ENCODE measurements around the gene RERE. TPM values are rescaled to one million over a fixed set of nuclear protein-coding genes. Genes with fewer than 3 reads are reported as not detected.

Gene RERE
- total RNA-seq, 1 donor from 2014 or later, result 114 TPM

DNA sequence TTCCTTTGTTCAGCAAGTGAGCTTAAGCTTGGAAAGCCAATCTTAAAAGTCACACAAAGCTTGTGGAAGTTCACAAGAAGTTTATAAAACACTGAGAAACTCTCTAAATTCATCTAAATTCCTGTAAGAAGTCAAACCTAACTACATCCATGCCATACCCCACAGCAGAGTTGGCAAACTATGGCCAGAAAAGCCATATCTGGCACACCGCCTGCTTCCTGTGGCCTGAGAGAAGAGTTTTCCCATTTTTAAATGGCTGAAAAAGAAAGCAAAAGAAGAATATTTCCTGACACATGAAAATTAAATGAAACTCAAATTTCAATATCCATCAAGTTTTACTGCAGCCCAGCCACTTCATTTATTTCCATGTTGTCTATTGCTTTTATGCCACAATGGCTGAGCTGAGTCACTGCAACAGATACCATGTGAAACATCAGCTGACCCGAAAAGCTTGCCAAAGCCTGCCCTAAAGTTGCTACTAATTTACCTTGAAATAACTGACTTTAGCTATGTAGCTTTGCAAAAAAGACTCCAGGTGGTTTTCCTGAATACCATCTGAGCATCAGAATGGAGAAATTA lies 262.4 kb downstream of the RERE start:
- intact Hi-C loops (cut with DNase I), result no loop called here
- ATAC-seq (ENCODE audit: poor library complexity) (no peak), DNase-seq (no peak)

DNA sequence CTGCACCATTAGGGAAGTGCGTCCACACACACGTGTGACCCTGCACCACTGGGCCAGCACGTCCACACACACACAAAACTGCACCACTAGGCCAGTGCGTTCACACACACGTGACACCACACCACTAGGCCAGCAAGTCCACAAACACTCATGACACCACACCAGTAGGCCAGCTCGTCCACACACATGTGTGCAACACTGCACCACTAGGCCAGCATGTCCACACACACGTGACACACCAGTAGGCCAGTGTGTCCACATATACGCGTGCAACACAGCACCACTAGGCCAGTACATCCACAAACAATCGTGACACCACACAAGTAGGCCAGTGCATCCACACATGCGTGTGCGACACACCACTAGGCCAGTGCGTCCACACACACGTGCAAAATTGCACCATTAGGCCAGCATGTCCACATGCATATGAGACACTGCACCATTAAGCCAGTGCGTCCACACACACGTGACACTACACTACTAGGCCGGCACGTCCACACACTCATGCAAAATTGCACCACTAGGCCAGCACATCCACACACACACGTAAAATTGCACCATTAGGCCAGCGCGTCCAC lies 264.5 kb downstream of the RERE start:
- ATAC-seq (ENCODE audit: poor library complexity), result no peak
- intact Hi-C loops (cut with DNase I), result no loop called here
- no peak for DNase-seq

DNA sequence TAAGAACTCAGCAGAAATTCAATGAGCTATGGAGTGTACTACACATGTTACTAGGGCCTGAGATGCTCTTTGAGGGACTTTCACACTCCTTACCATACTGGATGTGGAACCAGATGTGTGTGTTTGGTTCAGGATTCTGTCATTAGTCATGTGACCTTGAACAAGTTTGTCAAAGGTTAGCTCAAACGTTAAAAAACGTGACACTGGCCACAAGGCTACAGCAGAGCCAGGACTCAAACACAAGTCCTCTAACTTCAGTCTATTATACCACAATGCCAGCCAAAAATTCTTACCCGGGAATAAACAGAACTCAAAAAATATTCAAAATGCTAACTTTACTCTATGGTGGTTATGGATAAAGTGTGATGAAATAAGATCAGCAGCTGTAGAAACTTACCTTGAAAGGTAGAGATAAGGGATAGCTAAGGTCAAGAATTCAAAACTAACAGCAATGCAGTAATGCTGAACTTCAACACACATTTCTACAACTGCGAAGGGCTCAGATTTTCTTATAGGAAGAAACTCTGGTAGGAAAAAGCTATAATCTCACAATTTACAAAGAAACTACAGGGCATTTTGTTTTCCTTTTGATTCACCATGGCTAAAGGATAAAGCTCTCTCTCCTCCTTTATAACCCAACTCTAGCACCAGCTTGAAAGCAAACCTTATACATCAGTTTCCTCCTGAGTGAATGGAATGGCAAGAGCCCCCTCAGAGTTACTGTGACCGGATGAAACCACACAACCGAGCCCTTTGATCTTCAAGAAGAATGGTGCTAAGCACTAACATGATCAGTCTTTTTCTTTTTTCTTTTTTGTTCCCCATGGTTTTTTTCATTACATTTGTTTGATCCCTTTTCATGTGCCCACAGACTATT lies 265.6 kb downstream of the RERE start:
- DNase-seq (no peak), ATAC-seq (ENCODE audit: poor library complexity) (no peak)
- intact Hi-C loops (cut with DNase I), result no loop called here

DNA sequence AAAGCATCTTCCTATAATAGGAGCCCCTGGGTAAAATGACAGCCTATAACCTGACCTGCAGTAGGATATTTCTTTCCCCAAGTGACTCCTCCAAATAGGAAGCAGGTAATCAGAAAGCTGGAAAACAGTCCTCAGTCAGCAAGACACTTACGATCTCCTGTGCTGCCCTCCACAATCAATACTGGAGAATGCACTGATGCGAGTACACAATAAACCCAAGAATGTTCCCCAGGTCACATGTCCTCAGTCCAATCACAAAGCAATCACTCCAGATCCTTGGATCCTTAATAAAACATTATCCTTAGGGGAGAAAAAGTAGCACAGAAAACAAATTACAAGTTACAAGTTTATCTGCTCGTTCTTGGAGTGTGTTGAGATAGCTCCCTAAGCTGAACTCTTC lies 266.4 kb downstream of the RERE start:
- DNase-seq (no peak), ATAC-seq (ENCODE audit: poor library complexity) (no peak)
- intact Hi-C loops (cut with DNase I), result no loop called here

DNA sequence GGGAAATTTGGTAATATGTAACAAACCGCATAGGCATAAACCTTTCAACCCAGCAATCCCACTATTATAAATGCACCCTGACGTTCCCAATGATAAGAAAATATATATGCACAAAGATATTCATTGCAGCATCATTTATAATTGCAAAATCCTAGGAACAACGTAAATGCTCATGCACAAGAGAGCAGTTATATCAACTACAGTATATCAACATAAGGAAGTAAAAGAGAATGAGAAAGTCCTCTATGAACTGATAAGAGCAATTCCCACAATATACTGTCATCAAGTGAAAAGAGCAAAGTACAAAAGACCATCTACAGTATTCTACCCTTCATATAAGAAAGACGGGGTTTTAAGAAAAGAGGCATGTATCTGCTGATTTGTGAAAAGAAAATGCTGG lies 269.6 kb downstream of the RERE start:
- ATAC-seq (ENCODE audit: poor library complexity) (no peak), DNase-seq (no peak)
- intact Hi-C loops (cut with DNase I), result no loop called here

DNA sequence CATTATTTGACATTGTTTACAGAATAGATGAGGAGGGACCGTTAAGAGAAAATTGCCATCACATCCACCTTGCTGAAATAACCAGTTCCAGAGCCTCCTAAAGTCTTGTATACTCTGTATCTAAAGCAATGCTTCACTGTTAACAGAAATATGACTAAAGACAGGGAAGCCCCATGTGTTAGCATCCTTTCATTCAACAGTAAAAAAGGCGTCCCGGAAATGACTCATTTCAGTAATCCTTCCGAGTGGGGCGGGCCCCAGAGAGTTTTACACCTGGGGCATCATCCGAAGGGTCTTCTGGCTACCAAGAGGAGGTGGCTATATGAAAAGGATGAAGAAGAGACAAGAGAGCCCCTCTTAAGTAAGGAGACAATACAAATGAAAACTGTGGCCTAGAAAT lies 272.4 kb downstream of the RERE start:
- no peak for DNase-seq
- ATAC-seq (ENCODE audit: poor library complexity), result no peak
- intact Hi-C loops (cut with DNase I), result no loop called here

DNA sequence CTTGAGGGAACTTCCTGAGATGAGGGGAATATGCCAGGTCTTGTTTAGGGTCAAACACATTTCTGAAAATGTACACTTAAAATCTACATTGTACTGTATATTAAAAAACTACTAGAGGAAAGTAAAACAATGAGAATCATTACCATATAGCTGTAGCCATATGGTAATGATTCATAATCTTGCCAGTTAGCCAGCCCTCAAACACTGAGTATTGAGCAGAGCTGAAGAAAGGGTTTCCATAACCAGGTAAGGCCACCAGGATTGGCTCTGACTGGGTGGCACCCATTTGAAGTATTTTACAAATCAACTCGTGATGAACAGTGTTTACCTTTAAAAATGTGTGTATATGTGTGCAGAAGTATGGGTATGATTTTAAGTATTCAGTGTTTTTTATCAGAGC lies 272.8 kb downstream of the RERE start:
- intact Hi-C loops (cut with DNase I), result no loop called here
- ATAC-seq (ENCODE audit: poor library complexity) (no peak), DNase-seq (no peak)

DNA sequence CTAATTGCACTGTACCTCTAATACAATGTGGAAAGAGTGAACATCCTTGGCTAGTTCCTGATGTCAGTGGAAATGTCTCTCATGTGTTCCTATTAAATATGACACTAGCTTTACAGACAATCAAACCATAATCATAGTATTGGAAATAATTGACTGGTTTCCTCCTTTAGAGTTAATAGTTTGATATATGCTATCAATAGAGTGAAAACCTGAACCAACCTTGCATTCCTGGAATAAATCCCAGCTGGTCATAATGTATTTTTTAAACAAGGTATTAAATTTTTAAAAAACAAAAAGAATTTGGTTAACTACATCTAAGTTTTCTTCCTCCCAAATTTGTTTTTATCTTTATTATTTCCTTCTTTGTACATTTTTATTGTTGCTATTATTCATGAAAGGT lies 273.5 kb downstream of the RERE start:
- no peak for DNase-seq
- no peak for ATAC-seq (ENCODE audit: poor library complexity)
- intact Hi-C loops (cut with DNase I), result no loop called here

DNA sequence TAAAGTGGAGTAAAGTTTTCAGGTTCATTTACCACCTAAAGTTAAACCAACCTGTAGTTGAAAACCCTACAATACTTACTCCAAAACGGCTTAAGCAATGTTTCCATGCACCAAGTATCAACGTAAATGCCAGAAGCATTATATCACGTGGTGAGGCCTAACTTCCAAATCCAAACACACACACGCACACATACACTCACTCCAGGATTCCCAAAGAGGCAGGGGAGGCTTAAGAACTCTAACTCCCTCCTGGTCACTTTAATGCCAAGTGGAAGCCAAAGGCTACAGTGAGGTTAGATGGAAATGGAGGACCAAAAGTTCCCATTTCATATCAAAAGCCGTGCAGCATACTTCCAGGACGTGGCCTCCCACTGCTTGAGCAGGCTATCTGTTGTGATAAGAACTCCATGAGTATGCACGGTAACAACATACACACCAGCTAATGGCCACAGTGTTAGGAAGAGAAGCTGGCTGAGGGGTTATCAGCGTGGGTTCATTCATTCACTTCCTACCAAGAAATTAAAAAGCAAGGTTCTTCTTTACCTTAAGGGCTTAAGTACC lies 275.4 kb downstream of the RERE start:
- intact Hi-C loops (cut with DNase I), result no loop called here
- DNase-seq, result no peak
- ATAC-seq (ENCODE audit: poor library complexity), result no peak

DNA sequence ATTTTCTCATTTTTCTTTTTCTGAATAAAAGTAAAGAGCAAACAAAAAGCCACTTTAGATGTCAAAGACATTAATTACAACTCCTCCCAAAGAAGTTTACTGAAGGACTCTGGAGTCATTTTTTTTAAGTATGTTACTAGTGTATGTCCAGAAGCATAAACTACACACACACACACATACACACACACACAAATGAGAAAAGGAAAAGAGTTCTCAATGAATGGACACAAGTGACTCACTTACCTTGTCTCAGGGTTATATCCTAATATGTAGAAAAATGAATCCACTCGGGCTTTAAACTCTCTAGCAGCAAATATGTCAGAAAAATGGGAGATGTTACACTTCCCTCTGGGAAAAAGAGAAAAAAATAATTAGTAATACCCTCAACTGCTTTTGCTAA lies 276.5 kb downstream of the RERE start:
- intact Hi-C loops (cut with DNase I), result no loop called here
- ATAC-seq (ENCODE audit: poor library complexity) (no peak), DNase-seq (no peak)

DNA sequence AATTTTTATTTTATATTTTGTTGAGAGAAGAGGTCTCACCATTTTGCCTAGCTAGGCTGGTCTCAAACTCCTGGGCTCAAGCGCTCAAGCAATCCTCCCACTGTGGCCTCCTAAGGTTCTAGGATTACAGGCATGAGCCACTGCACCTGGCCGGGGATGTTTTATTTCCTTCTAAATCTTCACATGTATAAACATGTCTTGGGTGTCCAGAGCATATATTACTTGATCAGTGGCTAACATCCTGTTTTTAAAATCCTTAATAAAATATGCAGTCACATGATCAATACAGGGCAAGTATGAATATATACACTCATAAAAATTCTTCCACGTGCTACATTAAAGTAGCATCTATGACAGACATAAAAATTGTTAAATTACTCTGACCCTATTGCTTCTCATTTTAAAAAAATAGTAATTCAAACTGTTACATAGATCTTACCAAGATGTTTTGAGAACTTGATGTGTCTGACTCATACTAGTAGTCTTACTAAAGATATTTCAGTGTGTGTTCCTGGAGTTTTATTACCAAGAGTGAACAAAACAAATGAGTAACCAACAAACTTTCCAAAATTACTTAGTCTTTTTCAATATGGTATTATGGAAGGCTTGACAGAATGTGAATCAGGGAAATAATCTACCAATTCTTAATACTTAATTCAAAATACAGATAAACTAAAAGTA lies 277.0 kb downstream of the RERE start:
- DNase-seq, result no peak
- intact Hi-C loops (cut with DNase I), result no loop called here
- no peak for ATAC-seq (ENCODE audit: poor library complexity)

DNA sequence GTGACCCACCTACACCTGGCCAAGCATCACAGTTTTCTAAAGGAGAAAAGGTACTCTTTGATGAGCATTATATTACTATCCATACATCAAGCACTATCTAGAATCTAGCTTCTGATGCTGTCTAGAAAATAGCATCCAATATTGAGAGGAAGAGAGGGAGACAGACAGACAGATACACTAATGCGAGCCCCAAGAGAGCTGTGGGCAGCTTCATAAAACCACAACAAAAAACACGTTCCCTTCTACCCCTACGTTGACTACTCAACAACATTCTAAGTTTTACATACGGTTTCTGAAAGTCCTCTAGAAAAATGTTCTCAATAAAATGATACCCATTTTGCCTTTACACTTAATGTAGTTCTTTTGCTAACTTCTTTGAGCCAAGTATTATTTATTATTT lies 277.8 kb downstream of the RERE start:
- intact Hi-C loops (cut with DNase I), result no loop called here
- ATAC-seq (ENCODE audit: poor library complexity), result no peak
- no peak for DNase-seq

DNA sequence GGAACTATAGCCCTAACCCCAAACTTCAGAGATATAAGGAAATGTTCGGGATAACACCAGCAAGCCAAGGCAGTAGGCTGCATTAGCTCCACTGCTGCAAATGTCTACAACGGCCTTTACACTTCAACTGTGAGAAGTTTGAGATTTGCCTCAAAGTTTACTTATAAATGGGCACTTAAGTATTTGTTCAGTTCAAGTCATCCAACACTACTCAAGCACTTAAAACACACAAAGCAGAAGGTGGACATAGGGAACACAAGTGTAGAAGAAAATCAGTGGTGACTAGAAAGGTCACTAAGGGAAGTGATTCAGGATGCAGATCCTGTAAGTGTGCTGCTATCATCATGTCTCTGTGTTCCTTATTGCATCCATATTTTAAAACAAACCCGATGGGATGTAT lies 278.9 kb downstream of the RERE start:
- ATAC-seq (ENCODE audit: poor library complexity) (no peak), DNase-seq (no peak)
- intact Hi-C loops (cut with DNase I), result no loop called here

DNA sequence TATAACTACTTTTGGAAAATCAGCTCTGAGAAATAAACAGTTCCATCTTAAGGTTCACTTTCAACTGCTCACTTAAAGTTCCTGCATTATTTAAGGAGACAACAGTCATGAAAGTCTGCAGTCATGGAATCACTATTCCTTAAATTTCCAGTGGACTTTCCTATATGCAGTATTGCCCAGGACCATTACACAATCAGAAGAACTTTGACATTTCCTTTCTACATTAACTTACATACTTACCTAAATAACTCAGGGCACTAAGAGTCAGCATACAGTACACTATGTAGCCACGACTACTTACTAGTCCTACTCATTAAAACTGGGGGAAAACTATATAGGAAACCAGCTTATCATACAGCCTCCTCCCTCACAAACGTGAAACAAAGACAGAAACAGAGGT lies 279.4 kb downstream of the RERE start:
- ATAC-seq (ENCODE audit: poor library complexity) (no peak), DNase-seq (no peak)
- intact Hi-C loops (cut with DNase I), result no loop called here

DNA sequence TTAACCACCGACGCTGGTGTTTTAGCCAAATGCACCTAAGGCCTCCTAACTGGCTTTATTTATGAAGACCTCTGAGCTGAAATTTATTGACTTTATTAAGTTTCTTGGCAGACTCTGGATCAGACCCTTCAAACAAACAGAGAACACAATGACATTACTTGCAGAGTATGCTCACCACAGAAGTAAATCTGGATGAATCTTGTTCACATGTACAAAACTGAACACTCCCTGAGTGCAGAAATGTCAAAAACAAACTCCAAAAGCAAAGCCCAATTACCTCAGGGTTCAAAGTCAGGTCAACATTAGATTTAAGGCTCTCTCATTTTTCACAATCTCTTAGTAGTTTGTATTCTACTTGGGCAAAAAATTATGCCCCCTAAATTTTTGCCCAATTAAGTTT lies 280.9 kb downstream of the RERE start:
- DNase-seq, result no peak
- intact Hi-C loops (cut with DNase I), result no loop called here
- ATAC-seq (ENCODE audit: poor library complexity), result no peak

DNA sequence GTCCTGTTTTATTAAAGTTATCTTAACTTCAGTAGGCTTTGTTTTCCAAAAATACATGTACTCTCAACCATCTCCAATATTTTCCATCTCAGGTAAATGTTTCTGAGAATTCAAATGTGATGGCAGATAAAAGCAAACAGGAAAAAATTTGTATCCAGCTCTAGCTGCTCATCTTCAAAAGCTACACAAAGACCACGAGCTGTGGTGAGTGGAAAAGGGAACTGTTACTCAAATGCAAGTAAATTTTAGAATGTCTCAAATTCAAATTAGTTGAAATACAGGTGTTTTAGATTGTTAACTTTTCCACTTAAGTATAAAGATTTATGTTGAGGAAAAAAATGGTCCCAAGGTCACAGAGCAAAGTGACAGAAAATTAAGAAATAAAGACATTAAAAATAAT lies 283.5 kb downstream of the RERE start:
- DNase-seq, result no peak
- intact Hi-C loops (cut with DNase I), result no loop called here
- ATAC-seq (ENCODE audit: poor library complexity), result no peak

DNA sequence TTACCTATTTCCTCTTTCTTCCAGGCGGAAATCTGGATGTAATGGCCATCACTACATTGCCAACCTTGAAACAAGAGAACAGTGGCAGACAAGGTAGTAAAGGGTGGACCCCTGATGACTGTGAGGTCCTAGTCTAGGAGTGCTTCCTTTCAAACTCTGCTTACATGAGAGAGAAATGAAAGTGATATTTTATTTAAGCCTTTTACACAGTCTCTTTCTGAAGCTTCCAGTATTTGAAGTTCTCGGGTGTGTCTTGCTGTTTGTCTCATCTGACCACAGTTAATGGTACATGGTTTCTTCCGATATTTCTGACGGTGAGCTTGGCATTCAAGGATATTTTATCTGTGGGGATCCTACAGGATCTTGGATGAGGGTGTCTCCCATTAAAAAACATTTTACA lies 284.3 kb downstream of the RERE start:
- no peak for DNase-seq
- ATAC-seq (ENCODE audit: poor library complexity), result no peak
- intact Hi-C loops (cut with DNase I), result no loop called here

DNA sequence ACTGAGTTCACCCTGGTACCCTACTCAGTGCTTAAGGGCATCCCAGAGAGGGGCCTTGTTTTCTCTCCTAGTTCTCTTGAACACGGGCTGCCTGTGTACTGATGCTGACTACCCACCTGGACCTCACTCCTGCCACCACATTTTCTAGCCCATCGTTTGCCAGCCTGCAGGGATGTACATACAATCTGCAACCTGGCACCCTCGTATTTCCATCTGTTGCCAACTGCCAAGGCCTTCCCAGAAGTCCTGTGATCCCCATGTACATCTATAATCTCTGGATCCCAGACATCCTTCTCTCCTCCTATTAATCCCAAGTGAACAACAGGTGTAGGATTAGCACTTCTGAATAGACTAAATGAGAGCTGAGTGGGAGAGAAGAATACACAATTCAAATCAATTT lies 287.5 kb downstream of the RERE start:
- ATAC-seq (ENCODE audit: poor library complexity) (no peak), DNase-seq (no peak)
- intact Hi-C loops (cut with DNase I), result loop anchor here (5.0 to 10.0 kb wide), 2 partner anchors 108 to 155 kb away; no protein-coding TSS in a partner anchor

DNA sequence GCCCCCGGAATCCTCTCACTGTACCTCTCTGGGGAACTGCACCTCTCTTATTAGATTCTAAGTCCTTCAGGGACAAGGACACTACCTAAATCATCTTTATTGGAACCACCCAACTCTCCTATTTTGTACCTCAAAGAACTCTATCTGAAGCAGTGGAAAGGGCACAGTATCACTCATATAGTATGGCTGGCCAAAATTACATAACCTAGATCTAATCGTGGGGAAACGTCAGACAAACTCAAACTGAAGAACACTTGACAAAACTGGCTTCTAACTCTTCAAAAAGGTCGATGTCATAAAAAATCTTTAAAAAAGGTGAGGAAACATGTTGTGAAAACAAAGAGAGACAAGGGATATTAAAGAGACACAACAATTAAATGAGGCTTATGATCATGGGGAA lies 289.5 kb downstream of the RERE start:
- ATAC-seq (ENCODE audit: poor library complexity), result no peak
- DNase-seq, result no peak
- intact Hi-C loops (cut with DNase I), result loop anchor here (5.0 to 10.0 kb wide), 2 partner anchors 106 to 153 kb away; no protein-coding TSS in a partner anchor
